Body of pancreas (tissue), 4 donors: Measurements from ENCODE around the gene KCNK10.

ENCODE experiments used
- POLR2A ChIP-seq, 3 donors: fragments of 450-650 bp; IDR thresholded peaks; one replicate each; pipeline ENCODE4 v1.6.1; 2016; ENCODE audit warnings: antibody characterized with exemption in 3 of 3, mild to moderate bottlenecking in 2 of 3
- TF ChIP-seq, protein P1 (sequence below), 7 experiments: fragments of 450-650 bp in 4 of 7; fragments of 200-600 bp in 3 of 7; sonication (generic) in 3 of 7; IDR thresholded peaks; one replicate each; pipeline ENCODE4 v1.5.1; 2016 to 2019; ENCODE audit warnings: antibody characterized with exemption in 7 of 7

- TF ChIP-seq, protein P1, sequence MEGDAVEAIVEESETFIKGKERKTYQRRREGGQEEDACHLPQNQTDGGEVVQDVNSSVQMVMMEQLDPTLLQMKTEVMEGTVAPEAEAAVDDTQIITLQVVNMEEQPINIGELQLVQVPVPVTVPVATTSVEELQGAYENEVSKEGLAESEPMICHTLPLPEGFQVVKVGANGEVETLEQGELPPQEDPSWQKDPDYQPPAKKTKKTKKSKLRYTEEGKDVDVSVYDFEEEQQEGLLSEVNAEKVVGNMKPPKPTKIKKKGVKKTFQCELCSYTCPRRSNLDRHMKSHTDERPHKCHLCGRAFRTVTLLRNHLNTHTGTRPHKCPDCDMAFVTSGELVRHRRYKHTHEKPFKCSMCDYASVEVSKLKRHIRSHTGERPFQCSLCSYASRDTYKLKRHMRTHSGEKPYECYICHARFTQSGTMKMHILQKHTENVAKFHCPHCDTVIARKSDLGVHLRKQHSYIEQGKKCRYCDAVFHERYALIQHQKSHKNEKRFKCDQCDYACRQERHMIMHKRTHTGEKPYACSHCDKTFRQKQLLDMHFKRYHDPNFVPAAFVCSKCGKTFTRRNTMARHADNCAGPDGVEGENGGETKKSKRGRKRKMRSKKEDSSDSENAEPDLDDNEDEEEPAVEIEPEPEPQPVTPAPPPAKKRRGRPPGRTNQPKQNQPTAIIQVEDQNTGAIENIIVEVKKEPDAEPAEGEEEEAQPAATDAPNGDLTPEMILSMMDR (IDR thresholded peaks at IDR 0.05): no peak
- TF ChIP-seq POLR2A (IDR thresholded peaks at IDR 0.05): peak in 1 of 3 donors; percentile 30
Measured at GRCh38 chr14:88188745-88189416, 134.2 kb downstream of the KCNK10 start.
